ENCODE results near the gene SBF2. TPM values are rescaled to one million over a fixed set of nuclear protein-coding genes. Genes with fewer than 3 reads are reported as not detected.

The SBF2 gene
- polyA plus RNA-seq, 1 donor from 2014 or later = 53.4 TPM

- Histone ChIP-seq H3K9me3 (ENCODE audit: low read length) (no peaks in the 10 kb centered on the region), H3K9me2 (ENCODE audit: insufficient read depth, low read length) (no peaks in the 10 kb centered on the region), H3K36me3 (ENCODE audit: insufficient read depth, low read length) (no peaks in the 10 kb centered on the region), H3K9ac (ENCODE audit: low read length) (no peak overlapping the region), H3K4me2 (ENCODE audit: low read length) (no peak overlapping the region), H3F3A (ENCODE audit: insufficient read depth, low read length, poor library complexity, severe bottlenecking) (no peaks in the 10 kb centered on the region), H4K20me1 (ENCODE audit: insufficient read depth) (no peaks in the 10 kb centered on the region), H3K27ac (ENCODE audit: low read length) (no peak overlapping the region), H3K27me3 (ENCODE audit: insufficient read depth, low read depth, low read length) (no peaks in the 10 kb centered on the region), H2AFZ (ENCODE audit: low read depth, low read length) (no peak overlapping the region), H3K79me2 (replicated peaks; ENCODE audit: insufficient read depth, low read length) (peaks cover 3% of the 10 kb centered on the region), H3K4me3 (ENCODE audit: low read length) (no peak overlapping the region)
- TF ChIP-seq POLR2AphosphoS5 (IDR thresholded peaks at IDR 0.05) (no peak), TAF1 (IDR thresholded peaks at IDR 0.05; ENCODE audit: low read depth) (no peak), EZH2 (IDR thresholded peaks at IDR 0.05; ENCODE audit: borderline replicate concordance, insufficient read depth, low read length, poor library complexity, severe bottlenecking) (no peak), SMC3 (conservative IDR thresholded peaks at IDR 0.05; ENCODE audit: poor library complexity) (no peak), MXI1 (conservative IDR thresholded peaks at IDR 0.05; ENCODE audit: poor library complexity, severe bottlenecking) (no peak), EP300 (conservative IDR thresholded peaks at IDR 0.05; ENCODE audit: poor library complexity, severe bottlenecking) (no peak), REST (IDR thresholded peaks at IDR 0.05; ENCODE audit: borderline replicate concordance) (no peak), RAD21 (conservative IDR thresholded peaks at IDR 0.05) (no peak), CTCF (IDR thresholded peaks at IDR 0.05; ENCODE audit: poor library complexity, severe bottlenecking) (no peak)
These were observed 264.5 kb downstream of the SBF2 start for GRCh38 chr11:10029386-10030121.

- H3K9ac ChIP-seq (ENCODE audit: low read length) = no peak overlapping the region
- H3K9me3 ChIP-seq (ENCODE audit: low read length) = no peaks in the 10 kb centered on the region
- no peaks in the 10 kb centered on the region for H3K27me3 ChIP-seq (ENCODE audit: insufficient read depth, low read depth, low read length)
- no peak overlapping the region for H3K4me2 ChIP-seq (ENCODE audit: low read length)
- H3K4me3 ChIP-seq (ENCODE audit: low read length) = no peak overlapping the region
- H3F3A ChIP-seq (ENCODE audit: insufficient read depth, low read length, poor library complexity, severe bottlenecking) = no peaks in the 10 kb centered on the region
- H4K20me1 ChIP-seq (ENCODE audit: insufficient read depth) = no peaks in the 10 kb centered on the region
- H3K9me2 ChIP-seq (ENCODE audit: insufficient read depth, low read length) = no peaks in the 10 kb centered on the region
- peaks cover 3% of the 10 kb centered on the region for H3K79me2 ChIP-seq (replicated peaks; ENCODE audit: insufficient read depth, low read length)
- H3K27ac ChIP-seq (ENCODE audit: low read length) = no peak overlapping the region
- TF ChIP-seq EP300 (conservative IDR thresholded peaks at IDR 0.05; ENCODE audit: poor library complexity, severe bottlenecking) (no peak), SMC3 (conservative IDR thresholded peaks at IDR 0.05; ENCODE audit: poor library complexity) (no peak), REST (IDR thresholded peaks at IDR 0.05; ENCODE audit: borderline replicate concordance) (no peak), MXI1 (conservative IDR thresholded peaks at IDR 0.05; ENCODE audit: poor library complexity, severe bottlenecking) (no peak), CTCF (IDR thresholded peaks at IDR 0.05; ENCODE audit: poor library complexity, severe bottlenecking) (no peak), EZH2 (IDR thresholded peaks at IDR 0.05; ENCODE audit: borderline replicate concordance, insufficient read depth, low read length, poor library complexity, severe bottlenecking) (no peak), TAF1 (IDR thresholded peaks at IDR 0.05; ENCODE audit: low read depth) (no peak), RAD21 (conservative IDR thresholded peaks at IDR 0.05) (no peak), POLR2AphosphoS5 (IDR thresholded peaks at IDR 0.05) (no peak)
- no peak overlapping the region for H2AFZ ChIP-seq (ENCODE audit: low read depth, low read length)
- H3K36me3 ChIP-seq (ENCODE audit: insufficient read depth, low read length) = no peaks in the 10 kb centered on the region
These were observed 267.5 kb downstream of the SBF2 start for GRCh38 chr11:10026514-10026913.
